ENCODE data around the gene ZNF57.
"Not testable (repeated sequence)": the region's sequence is repeated elsewhere in the genome, so short reads cannot be mapped to it uniquely, and the experiment has no call there.

DNA sequence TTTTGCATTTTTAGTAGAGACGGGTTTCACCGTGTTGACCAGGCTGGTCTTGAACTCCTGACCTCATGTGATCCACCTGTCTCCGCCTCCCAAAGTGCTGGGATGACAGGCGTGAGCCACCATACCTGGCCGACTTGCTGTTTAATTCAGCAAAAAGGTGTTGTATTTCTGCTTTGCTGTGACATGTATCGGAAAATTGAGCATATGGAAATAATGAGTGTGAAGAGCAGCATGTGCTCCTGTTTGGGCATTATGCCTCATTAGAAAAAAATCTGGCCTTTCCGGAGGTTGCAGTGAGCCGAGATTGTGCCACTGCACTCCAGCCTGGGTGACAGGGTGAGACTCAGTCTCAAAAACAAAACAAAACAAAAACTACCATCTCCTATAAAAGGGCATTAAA is 10.2 kb upstream of the ZNF57 start:
- TF ChIP-seq, protein P1, sequence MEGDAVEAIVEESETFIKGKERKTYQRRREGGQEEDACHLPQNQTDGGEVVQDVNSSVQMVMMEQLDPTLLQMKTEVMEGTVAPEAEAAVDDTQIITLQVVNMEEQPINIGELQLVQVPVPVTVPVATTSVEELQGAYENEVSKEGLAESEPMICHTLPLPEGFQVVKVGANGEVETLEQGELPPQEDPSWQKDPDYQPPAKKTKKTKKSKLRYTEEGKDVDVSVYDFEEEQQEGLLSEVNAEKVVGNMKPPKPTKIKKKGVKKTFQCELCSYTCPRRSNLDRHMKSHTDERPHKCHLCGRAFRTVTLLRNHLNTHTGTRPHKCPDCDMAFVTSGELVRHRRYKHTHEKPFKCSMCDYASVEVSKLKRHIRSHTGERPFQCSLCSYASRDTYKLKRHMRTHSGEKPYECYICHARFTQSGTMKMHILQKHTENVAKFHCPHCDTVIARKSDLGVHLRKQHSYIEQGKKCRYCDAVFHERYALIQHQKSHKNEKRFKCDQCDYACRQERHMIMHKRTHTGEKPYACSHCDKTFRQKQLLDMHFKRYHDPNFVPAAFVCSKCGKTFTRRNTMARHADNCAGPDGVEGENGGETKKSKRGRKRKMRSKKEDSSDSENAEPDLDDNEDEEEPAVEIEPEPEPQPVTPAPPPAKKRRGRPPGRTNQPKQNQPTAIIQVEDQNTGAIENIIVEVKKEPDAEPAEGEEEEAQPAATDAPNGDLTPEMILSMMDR (IDR thresholded peaks at IDR 0.05; ENCODE audit: insufficient read depth, low read length, poor library complexity, severe bottlenecking): not testable (repeated sequence)
- not testable (repeated sequence) for TF ChIP-seq EZH2phosphoT487 (conservative IDR thresholded peaks at IDR 0.05; ENCODE audit: low read length)

Data from SU-DHL-6 (cell line).